ENCODE measurements around the gene SMIM3.

The SMIM3 gene

GRCh38 chr5:150801117-150801927, 22.8 kb downstream of the SMIM3 start:
- TF ChIP-seq PPARA (CRISPR knock-in tag; IDR thresholded peaks at IDR 0.05; ENCODE audit: borderline replicate concordance) (no peak), CSDC2 (CRISPR knock-in tag; IDR thresholded peaks at IDR 0.05) (no peak), RARB (CRISPR knock-in tag; IDR thresholded peaks at IDR 0.05) (no peak)
- ATAC-seq: peak; percentile 93

- TF ChIP-seq CSRNP3 (CRISPR knock-in tag; IDR thresholded peaks at IDR 0.05) (no peak), ZFP30 (CRISPR knock-in tag; IDR thresholded peaks at IDR 0.05) (no peak), RARB (CRISPR knock-in tag; IDR thresholded peaks at IDR 0.05) (no peak), ARNTL (CRISPR knock-in tag; IDR thresholded peaks at IDR 0.05; ENCODE audit: borderline replicate concordance, low read depth) (no peak), ZFP3 (CRISPR knock-in tag; IDR thresholded peaks at IDR 0.05) (no peak), TOX (CRISPR knock-in tag; IDR thresholded peaks at IDR 0.05; ENCODE audit: borderline replicate concordance) (no peak), GLIS3 (CRISPR knock-in tag; IDR thresholded peaks at IDR 0.05) (no peak), BACH2 (CRISPR knock-in tag; IDR thresholded peaks at IDR 0.05; ENCODE audit: borderline replicate concordance) (no peak), ZNF70 (CRISPR knock-in tag; IDR thresholded peaks at IDR 0.05) (no peak), PATZ1 (CRISPR knock-in tag; IDR thresholded peaks at IDR 0.05; ENCODE audit: borderline replicate concordance) (no peak), ESRRG (CRISPR knock-in tag; IDR thresholded peaks at IDR 0.05) (no peak), ZC3H10 (CRISPR knock-in tag; IDR thresholded peaks at IDR 0.05) (no peak), POU6F1 (CRISPR knock-in tag; IDR thresholded peaks at IDR 0.05; ENCODE audit: borderline replicate concordance, low read depth) (no peak)
- no peak for ATAC-seq
These were observed 25.8 kb downstream of the SMIM3 start for GRCh38 chr5:150804388-150804787.

GRCh38 chr5:150809363-150809762, 30.8 kb downstream of the SMIM3 start:
- no peak for ATAC-seq
- TF ChIP-seq ARNTL (CRISPR knock-in tag; IDR thresholded peaks at IDR 0.05; ENCODE audit: borderline replicate concordance, low read depth) (no peak), PPARA (CRISPR knock-in tag; IDR thresholded peaks at IDR 0.05; ENCODE audit: borderline replicate concordance) (no peak), TSHZ2 (CRISPR knock-in tag; IDR thresholded peaks at IDR 0.05) (no peak), ZNF8 (CRISPR knock-in tag; IDR thresholded peaks at IDR 0.05) (no peak), RARB (CRISPR knock-in tag; IDR thresholded peaks at IDR 0.05) (no peak), ZNF70 (CRISPR knock-in tag; IDR thresholded peaks at IDR 0.05) (no peak), ESRRG (CRISPR knock-in tag; IDR thresholded peaks at IDR 0.05) (no peak), CSDC2 (CRISPR knock-in tag; IDR thresholded peaks at IDR 0.05) (no peak), BACH2 (CRISPR knock-in tag; IDR thresholded peaks at IDR 0.05; ENCODE audit: borderline replicate concordance) (no peak), OSR1 (CRISPR knock-in tag; IDR thresholded peaks at IDR 0.05) (no peak), ISL1 (CRISPR knock-in tag; IDR thresholded peaks at IDR 0.05) (no peak), CREB5 (CRISPR knock-in tag; IDR thresholded peaks at IDR 0.05; ENCODE audit: low read depth) (no peak), CSRNP3 (CRISPR knock-in tag; IDR thresholded peaks at IDR 0.05) (no peak)
